Choroid plexus epithelial cell (primary cell): ENCODE data around the gene ZNF300.

ENCODE experiments used
- DNase-seq: peaks from one replicate; pipeline ENCODE4 v3.0.0-alpha.2; 2010; ENCODE audit warnings: low read depth
- H3K4me3 ChIP-seq: 2 replicates; pipeline ENCODE4 v1.5.1; 2011; ENCODE audit warnings: low read depth, mild to moderate bottlenecking, control low read depth, low read length, moderate library complexity
- TF ChIP-seq, protein P1 (sequence below): conservative IDR thresholded peaks from 2 replicates; pipeline ENCODE4 v1.5.1; 2011; ENCODE audit warnings: low read depth, mild to moderate bottlenecking, control low read depth, inconsistent platforms, low read length, moderate library complexity

Gene ZNF300

DNA sequence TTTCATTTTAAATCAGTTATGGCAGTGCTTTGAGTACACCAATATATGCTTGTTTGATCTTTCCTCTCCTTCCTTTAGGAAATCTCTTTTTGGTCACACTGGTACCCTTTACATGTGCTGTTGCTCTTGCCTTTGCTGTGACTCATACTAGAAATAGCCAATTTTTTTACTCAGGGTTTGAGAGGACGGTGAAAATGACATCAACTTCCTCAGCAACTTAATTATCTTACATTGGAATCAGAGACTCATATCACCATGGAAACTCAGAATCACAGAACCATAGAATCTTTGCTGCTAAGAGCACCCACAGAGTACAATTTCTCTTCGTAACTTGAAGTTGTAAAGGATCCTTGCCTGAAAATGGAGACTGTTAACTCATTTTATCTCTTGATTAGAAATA is 13.8 kb upstream of the ZNF300 start:
- no peak overlapping the region for H3K4me3 ChIP-seq
- DNase-seq = no peak
- TF ChIP-seq, protein P1, sequence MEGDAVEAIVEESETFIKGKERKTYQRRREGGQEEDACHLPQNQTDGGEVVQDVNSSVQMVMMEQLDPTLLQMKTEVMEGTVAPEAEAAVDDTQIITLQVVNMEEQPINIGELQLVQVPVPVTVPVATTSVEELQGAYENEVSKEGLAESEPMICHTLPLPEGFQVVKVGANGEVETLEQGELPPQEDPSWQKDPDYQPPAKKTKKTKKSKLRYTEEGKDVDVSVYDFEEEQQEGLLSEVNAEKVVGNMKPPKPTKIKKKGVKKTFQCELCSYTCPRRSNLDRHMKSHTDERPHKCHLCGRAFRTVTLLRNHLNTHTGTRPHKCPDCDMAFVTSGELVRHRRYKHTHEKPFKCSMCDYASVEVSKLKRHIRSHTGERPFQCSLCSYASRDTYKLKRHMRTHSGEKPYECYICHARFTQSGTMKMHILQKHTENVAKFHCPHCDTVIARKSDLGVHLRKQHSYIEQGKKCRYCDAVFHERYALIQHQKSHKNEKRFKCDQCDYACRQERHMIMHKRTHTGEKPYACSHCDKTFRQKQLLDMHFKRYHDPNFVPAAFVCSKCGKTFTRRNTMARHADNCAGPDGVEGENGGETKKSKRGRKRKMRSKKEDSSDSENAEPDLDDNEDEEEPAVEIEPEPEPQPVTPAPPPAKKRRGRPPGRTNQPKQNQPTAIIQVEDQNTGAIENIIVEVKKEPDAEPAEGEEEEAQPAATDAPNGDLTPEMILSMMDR = no peak

DNA sequence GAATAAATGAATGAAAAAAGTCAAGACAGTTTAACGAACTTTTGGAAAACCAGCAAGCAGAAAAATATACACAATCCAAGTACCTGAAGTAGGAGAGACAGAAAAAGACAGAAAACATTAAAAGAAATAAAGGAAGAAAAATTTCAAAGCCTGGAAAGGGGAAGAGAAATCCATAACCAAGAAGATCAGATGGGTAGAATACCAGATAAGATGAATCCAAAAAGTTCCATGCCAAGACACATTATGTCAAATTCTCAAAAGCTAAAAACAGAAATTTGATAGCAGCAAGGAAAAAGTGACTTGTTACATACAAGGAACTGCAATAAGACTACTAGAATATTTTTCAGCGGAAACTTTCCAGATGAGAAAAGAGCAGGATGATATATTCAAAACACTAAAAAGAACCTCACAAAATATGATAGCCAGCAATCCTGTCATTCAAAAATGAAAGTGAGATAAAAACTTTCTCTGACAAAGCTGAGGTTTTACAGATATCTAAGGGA is 7.6 kb upstream of the ZNF300 start:
- H3K4me3 ChIP-seq = no peak overlapping the region
- no peak for DNase-seq
- TF ChIP-seq, protein P1 = no peak

DNA sequence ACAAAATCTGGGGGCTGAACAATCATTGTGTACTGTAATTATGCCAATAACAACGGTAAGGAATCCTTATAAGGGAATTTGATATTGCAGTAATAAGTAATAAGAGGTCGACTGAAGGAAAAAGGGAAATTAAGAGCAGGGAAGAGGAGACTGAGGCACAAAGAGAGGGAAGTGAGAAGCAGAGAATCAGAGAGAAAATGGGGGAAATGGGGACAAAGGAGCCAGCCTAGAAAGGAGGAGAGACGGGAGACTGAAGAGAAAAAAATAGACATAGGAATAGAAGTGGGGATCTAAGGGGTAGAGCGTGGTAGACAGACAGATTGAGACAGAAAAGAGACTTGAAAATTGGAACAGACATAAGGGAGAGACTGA is 518 bp upstream of the ZNF300 start:
- DNase-seq = no peak
- TF ChIP-seq, protein P1 = no peak
- peak overlapping the region; percentile 75 for H3K4me3 ChIP-seq

DNA sequence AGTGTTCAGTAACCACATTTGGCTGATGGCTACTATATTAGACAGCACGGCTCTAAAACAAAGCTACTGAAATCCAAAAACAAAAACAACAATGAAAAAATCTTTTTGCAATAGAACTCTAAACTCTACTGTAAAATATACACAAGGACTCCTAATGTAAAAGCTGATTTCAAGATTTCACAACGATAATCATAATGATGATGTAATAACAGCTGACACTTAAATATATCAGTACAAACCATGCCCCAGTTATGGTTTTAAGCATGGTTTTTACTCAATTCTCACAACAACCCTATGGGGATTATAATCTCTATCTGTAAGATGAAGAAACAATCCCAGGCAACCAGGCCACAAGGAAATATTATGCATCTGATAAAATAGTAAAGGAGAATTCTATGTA is 3.3 kb downstream of the ZNF300 start:
- DNase-seq = no peak
- TF ChIP-seq, protein P1 = no peak
- H3K4me3 ChIP-seq = no peak overlapping the region

DNA sequence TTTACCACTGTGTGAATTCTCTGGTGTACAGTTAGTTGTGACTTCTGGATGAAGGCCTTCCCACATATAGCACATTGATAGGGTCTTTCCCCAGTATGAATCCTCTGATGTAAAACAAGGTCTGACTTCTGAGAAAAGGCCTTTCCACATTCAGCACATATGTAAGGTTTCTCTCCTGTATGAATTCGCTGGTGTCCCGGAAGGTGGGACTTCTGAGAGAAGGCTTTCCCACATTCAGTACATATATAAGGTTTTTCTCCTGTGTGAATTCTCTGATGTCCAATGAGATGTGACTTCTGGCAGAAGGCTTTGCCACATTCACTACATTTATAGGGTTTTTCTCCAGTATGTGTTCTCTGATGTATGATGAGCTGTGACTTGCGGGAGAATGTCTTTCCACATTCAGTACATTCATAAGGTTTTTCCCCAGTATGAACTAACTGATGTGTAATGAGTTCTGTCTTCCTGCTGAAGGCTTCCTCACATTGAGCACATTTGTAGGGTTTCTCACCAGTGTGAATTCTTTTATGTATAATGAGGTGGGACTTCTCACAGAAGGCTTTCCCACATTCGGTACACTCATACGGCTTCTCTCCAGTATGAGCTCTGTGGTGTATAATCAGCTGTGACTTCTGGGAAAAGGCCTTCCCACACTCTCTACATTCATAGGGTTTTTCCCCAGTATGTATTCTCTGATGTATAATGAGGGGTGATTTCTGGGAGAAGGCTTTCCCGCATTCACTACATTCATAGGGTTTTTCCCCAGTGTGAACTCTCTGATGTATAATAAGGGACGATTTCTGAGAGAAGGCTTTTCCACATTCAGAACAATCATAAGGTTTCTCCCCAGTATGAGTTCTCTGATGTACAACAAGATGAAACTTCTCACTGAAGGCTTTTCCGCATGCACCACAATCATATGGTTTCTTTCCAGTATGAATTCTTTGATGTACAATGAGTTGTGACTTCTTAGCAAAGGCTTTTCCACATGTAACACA is 9.1 kb downstream of the ZNF300 start:
- TF ChIP-seq, protein P1 = no peak
- H3K4me3 ChIP-seq = no peak overlapping the region
- DNase-seq = peak; percentile 2

DNA sequence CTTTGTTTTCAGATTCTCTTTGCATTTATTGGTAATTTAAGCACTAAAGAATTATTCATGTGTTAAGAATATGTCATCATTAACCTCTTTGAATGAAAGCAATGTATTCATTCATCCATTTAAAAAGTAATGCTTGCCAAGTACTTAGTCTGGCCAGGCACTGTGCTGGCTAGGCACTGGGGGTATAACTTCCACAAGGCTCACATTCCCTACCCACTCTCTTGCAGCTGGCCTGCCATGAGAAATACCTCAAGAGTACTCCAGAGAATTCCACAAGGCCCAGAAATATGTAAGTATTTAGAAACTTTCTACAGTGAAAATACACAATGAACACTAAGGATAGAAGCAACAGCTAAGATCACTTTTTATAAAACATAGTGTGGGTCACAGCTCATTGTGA is 25.4 kb downstream of the ZNF300 start:
- no peak overlapping the region for H3K4me3 ChIP-seq
- TF ChIP-seq, protein P1 = no peak
- no peak for DNase-seq
